ENCODE data around the gene HNRNPDL.

The HNRNPDL gene

GRCh38 chr4:82461710-82462109 is 31.4 kb upstream of the HNRNPDL start:
- peaks cover 9 to 39% of the 10 kb centered on the region in 2 donors for H3K36me3 ChIP-seq (ENCODE audit: control insufficient read depth in 1 of 2, insufficient read depth in 2 of 2, low read length in 2 of 2)
- H3K9me3 ChIP-seq (ENCODE audit: control insufficient read depth in 1 of 2, low read length in 2 of 2): no peaks in the 10 kb centered on the region
- H3K9ac ChIP-seq (ENCODE audit: low read depth in 1 of 2, low read length in 2 of 2): no peak overlapping the region
- no peaks in the 10 kb centered on the region for H3K27me3 ChIP-seq (ENCODE audit: control insufficient read depth in 1 of 2, insufficient read depth in 2 of 2, low read length in 2 of 2)
- H3K4me3 ChIP-seq (ENCODE audit: low read depth in 1 of 2, low read length in 2 of 2): no peak overlapping the region
- no peak overlapping the region for H3K27ac ChIP-seq (ENCODE audit: low read depth, low read length)
- H3K4me1 ChIP-seq (ENCODE audit: control insufficient read depth in 1 of 2, insufficient read depth in 2 of 2, low read length in 2 of 2): no peaks in the 10 kb centered on the region

GRCh38 chr4:82458729-82459128 is 28.5 kb upstream of the HNRNPDL start:
- Histone ChIP-seq H3K27ac (ENCODE audit: low read depth, low read length) (no peak overlapping the region), H3K4me3 (ENCODE audit: low read depth in 1 of 2, low read length in 2 of 2) (no peak overlapping the region), H3K9ac (ENCODE audit: low read depth in 1 of 2, low read length in 2 of 2) (no peak overlapping the region), H3K27me3 (ENCODE audit: control insufficient read depth in 1 of 2, insufficient read depth in 2 of 2, low read length in 2 of 2) (no peaks in the 10 kb centered on the region), H3K9me3 (ENCODE audit: control insufficient read depth in 1 of 2, low read length in 2 of 2) (no peaks in the 10 kb centered on the region), H3K36me3 (ENCODE audit: control insufficient read depth in 1 of 2, insufficient read depth in 2 of 2, low read length in 2 of 2) (peaks cover 9 to 53% of the 10 kb centered on the region in 2 donors), H3K4me1 (ENCODE audit: control insufficient read depth in 1 of 2, insufficient read depth in 2 of 2, low read length in 2 of 2) (no peaks in the 10 kb centered on the region)

- H3K4me3 ChIP-seq (ENCODE audit: low read depth in 1 of 2, low read length in 2 of 2): no peak overlapping the region
- no peaks in the 10 kb centered on the region for H3K4me1 ChIP-seq (ENCODE audit: control insufficient read depth in 1 of 2, insufficient read depth in 2 of 2, low read length in 2 of 2)
- H3K27ac ChIP-seq (ENCODE audit: low read depth, low read length): no peak overlapping the region
- peaks cover 13 to 64% of the 10 kb centered on the region in 2 donors for H3K36me3 ChIP-seq (ENCODE audit: control insufficient read depth in 1 of 2, insufficient read depth in 2 of 2, low read length in 2 of 2)
- H3K27me3 ChIP-seq (ENCODE audit: control insufficient read depth in 1 of 2, insufficient read depth in 2 of 2, low read length in 2 of 2): no peaks in the 10 kb centered on the region
- no peaks in the 10 kb centered on the region for H3K9me3 ChIP-seq (ENCODE audit: control insufficient read depth in 1 of 2, low read length in 2 of 2)
- no peak overlapping the region for H3K9ac ChIP-seq (ENCODE audit: low read depth in 1 of 2, low read length in 2 of 2)
Measured at GRCh38 chr4:82457266-82457665, 27.0 kb upstream of the HNRNPDL start.

GRCh38 chr4:82452026-82452425 is 21.8 kb upstream of the HNRNPDL start:
- Histone ChIP-seq H3K27me3 (ENCODE audit: control insufficient read depth in 1 of 2, insufficient read depth in 2 of 2, low read length in 2 of 2) (no peaks in the 10 kb centered on the region), H3K4me3 (ENCODE audit: low read depth in 1 of 2, low read length in 2 of 2) (no peak overlapping the region), H3K4me1 (ENCODE audit: control insufficient read depth in 1 of 2, insufficient read depth in 2 of 2, low read length in 2 of 2) (no peaks in the 10 kb centered on the region), H3K9ac (ENCODE audit: low read depth in 1 of 2, low read length in 2 of 2) (no peak overlapping the region), H3K27ac (ENCODE audit: low read depth, low read length) (no peak overlapping the region), H3K9me3 (ENCODE audit: control insufficient read depth in 1 of 2, low read length in 2 of 2) (no peaks in the 10 kb centered on the region), H3K36me3 (ENCODE audit: control insufficient read depth in 1 of 2, insufficient read depth in 2 of 2, low read length in 2 of 2) (peaks cover 13 to 63% of the 10 kb centered on the region in 2 donors)

GRCh38 chr4:82450966-82451755 is 20.9 kb upstream of the HNRNPDL start:
- Histone ChIP-seq H3K36me3 (ENCODE audit: control insufficient read depth in 1 of 2, insufficient read depth in 2 of 2, low read length in 2 of 2) (peaks cover 13 to 60% of the 10 kb centered on the region in 2 donors), H3K9ac (ENCODE audit: low read depth in 1 of 2, low read length in 2 of 2) (no peak overlapping the region)

GRCh38 chr4:82447886-82448285 is 17.6 kb upstream of the HNRNPDL start:
- H3K9me3 ChIP-seq (ENCODE audit: control insufficient read depth in 1 of 2, low read length in 2 of 2): no peaks in the 10 kb centered on the region
- no peaks in the 10 kb centered on the region for H3K27me3 ChIP-seq (ENCODE audit: control insufficient read depth in 1 of 2, insufficient read depth in 2 of 2, low read length in 2 of 2)
- H3K4me1 ChIP-seq (ENCODE audit: control insufficient read depth in 1 of 2, insufficient read depth in 2 of 2, low read length in 2 of 2): no peaks in the 10 kb centered on the region
- H3K4me3 ChIP-seq (ENCODE audit: low read depth in 1 of 2, low read length in 2 of 2): no peak overlapping the region
- no peak overlapping the region for H3K9ac ChIP-seq (ENCODE audit: low read depth in 1 of 2, low read length in 2 of 2)
- H3K27ac ChIP-seq (ENCODE audit: low read depth, low read length): no peak overlapping the region
- peaks cover 8 to 38% of the 10 kb centered on the region in 2 donors for H3K36me3 ChIP-seq (ENCODE audit: control insufficient read depth in 1 of 2, insufficient read depth in 2 of 2, low read length in 2 of 2)

More at GRCh38 chr4:82450966-82451755, 20.9 kb upstream of the HNRNPDL start:
- H3K4me1 ChIP-seq (ENCODE audit: control insufficient read depth in 1 of 2, insufficient read depth in 2 of 2, low read length in 2 of 2): no peaks in the 10 kb centered on the region
- H3K4me3 ChIP-seq (ENCODE audit: low read depth in 1 of 2, low read length in 2 of 2): no peak overlapping the region
- H3K27ac ChIP-seq (ENCODE audit: low read depth, low read length): no peak overlapping the region
- H3K9me3 ChIP-seq (ENCODE audit: control insufficient read depth in 1 of 2, low read length in 2 of 2): no peaks in the 10 kb centered on the region
- no peaks in the 10 kb centered on the region for H3K27me3 ChIP-seq (ENCODE audit: control insufficient read depth in 1 of 2, insufficient read depth in 2 of 2, low read length in 2 of 2)

- Histone ChIP-seq H3K4me3 (ENCODE audit: low read depth in 1 of 2, low read length in 2 of 2) (no peak overlapping the region), H3K4me1 (ENCODE audit: control insufficient read depth in 1 of 2, insufficient read depth in 2 of 2, low read length in 2 of 2) (peaks cover 0 to 6% of the 10 kb centered on the region in 2 donors), H3K36me3 (ENCODE audit: control insufficient read depth in 1 of 2, insufficient read depth in 2 of 2, low read length in 2 of 2) (no peaks in the 10 kb centered on the region), H3K27ac (ENCODE audit: low read depth, low read length) (no peak overlapping the region), H3K9ac (ENCODE audit: low read depth in 1 of 2, low read length in 2 of 2) (no peak overlapping the region), H3K9me3 (ENCODE audit: control insufficient read depth in 1 of 2, low read length in 2 of 2) (no peaks in the 10 kb centered on the region), H3K27me3 (ENCODE audit: control insufficient read depth in 1 of 2, insufficient read depth in 2 of 2, low read length in 2 of 2) (no peaks in the 10 kb centered on the region)
Measured at GRCh38 chr4:82439088-82439487, 8.8 kb upstream of the HNRNPDL start.

- peaks cover 0 to 12% of the 10 kb centered on the region in 2 donors for H3K4me1 ChIP-seq (ENCODE audit: control insufficient read depth in 1 of 2, insufficient read depth in 2 of 2, low read length in 2 of 2)
- H3K27ac ChIP-seq (ENCODE audit: low read depth, low read length): no peak overlapping the region
Measured at GRCh38 chr4:82437285-82438005, 7.2 kb upstream of the HNRNPDL start.

GRCh38 chr4:82436780-82437179 is 6.5 kb upstream of the HNRNPDL start:
- no peaks in the 10 kb centered on the region for H3K27me3 ChIP-seq (ENCODE audit: control insufficient read depth in 1 of 2, insufficient read depth in 2 of 2, low read length in 2 of 2)
- H3K9me3 ChIP-seq (ENCODE audit: control insufficient read depth in 1 of 2, low read length in 2 of 2): no peaks in the 10 kb centered on the region
- H3K27ac ChIP-seq (ENCODE audit: low read depth, low read length): no peak overlapping the region

More at GRCh38 chr4:82437285-82438005, 7.2 kb upstream of the HNRNPDL start:
- Histone ChIP-seq H3K36me3 (ENCODE audit: control insufficient read depth in 1 of 2, insufficient read depth in 2 of 2, low read length in 2 of 2) (no peaks in the 10 kb centered on the region), H3K4me3 (ENCODE audit: low read depth in 1 of 2, low read length in 2 of 2) (no peak overlapping the region), H3K9me3 (ENCODE audit: control insufficient read depth in 1 of 2, low read length in 2 of 2) (no peaks in the 10 kb centered on the region), H3K9ac (ENCODE audit: low read depth in 1 of 2, low read length in 2 of 2) (no peak overlapping the region), H3K27me3 (ENCODE audit: control insufficient read depth in 1 of 2, insufficient read depth in 2 of 2, low read length in 2 of 2) (no peaks in the 10 kb centered on the region)

GRCh38 chr4:82436130-82436529 is 5.9 kb upstream of the HNRNPDL start:
- Histone ChIP-seq H3K36me3 (ENCODE audit: control insufficient read depth in 1 of 2, insufficient read depth in 2 of 2, low read length in 2 of 2) (no peaks in the 10 kb centered on the region), H3K4me3 (ENCODE audit: low read depth in 1 of 2, low read length in 2 of 2) (no peak overlapping the region), H3K9me3 (ENCODE audit: control insufficient read depth in 1 of 2, low read length in 2 of 2) (no peaks in the 10 kb centered on the region), H3K4me1 (ENCODE audit: control insufficient read depth in 1 of 2, insufficient read depth in 2 of 2, low read length in 2 of 2) (peaks cover 10 to 17% of the 10 kb centered on the region in 2 donors), H3K27ac (ENCODE audit: low read depth, low read length) (no peak overlapping the region), H3K27me3 (ENCODE audit: control insufficient read depth in 1 of 2, insufficient read depth in 2 of 2, low read length in 2 of 2) (no peaks in the 10 kb centered on the region), H3K9ac (ENCODE audit: low read depth in 1 of 2, low read length in 2 of 2) (no peak overlapping the region)

More at GRCh38 chr4:82436780-82437179, 6.5 kb upstream of the HNRNPDL start:
- H3K4me1 ChIP-seq (ENCODE audit: control insufficient read depth in 1 of 2, insufficient read depth in 2 of 2, low read length in 2 of 2): peaks cover 4 to 12% of the 10 kb centered on the region in 2 donors
- no peaks in the 10 kb centered on the region for H3K36me3 ChIP-seq (ENCODE audit: control insufficient read depth in 1 of 2, insufficient read depth in 2 of 2, low read length in 2 of 2)
- no peak overlapping the region for H3K4me3 ChIP-seq (ENCODE audit: low read depth in 1 of 2, low read length in 2 of 2)
- H3K9ac ChIP-seq (ENCODE audit: low read depth in 1 of 2, low read length in 2 of 2): no peak overlapping the region
